K562 (cell line): ENCODE measurements around the gene STXBP4. TPM values are rescaled to one million over a fixed set of nuclear protein-coding genes. Genes with fewer than 3 reads are reported as not detected.
A peak's percentile ranks its signal among the peaks of the same experiment; 100 is the strongest.

Experiments used
- ARID1B ChIP-seq: fragments of 450-650 bp; IDR thresholded peaks from 2 replicates; pipeline ENCODE4 v1.6.1; 2016; ENCODE audit warnings: antibody characterized with exemption, mild to moderate bottlenecking, inconsistent platforms
- ATF2 ChIP-seq: sonication (generic); formaldehyde crosslinking; IDR thresholded peaks from 2 replicates; pipeline ENCODE4 v1.8.1; 2022; ENCODE audit warnings: missing genetic modification reagents
- CBX2 ChIP-seq: fragments of 200-600 bp; sonication (generic); IDR thresholded peaks from one replicate; pipeline ENCODE4 v1.6.1; 2012; ENCODE audit warnings: mild to moderate bottlenecking, low read length, inconsistent platforms; ENCODE audit not compliant: insufficient read depth, poor library complexity, severe bottlenecking
- CREB5 ChIP-seq: fragments of 250-450 bp; sonication (Bioruptor Pico); IDR thresholded peaks from 2 replicates; pipeline ENCODE4 v1.5.0; 2020; ENCODE audit warnings: mild to moderate bottlenecking
- ESRRB ChIP-seq: fragments of 250-450 bp; sonication (Bioruptor Pico); IDR thresholded peaks from 2 replicates; pipeline ENCODE4 v1.5.0; 2020; ENCODE audit warnings: mild to moderate bottlenecking, moderate library complexity, borderline replicate concordance
- FOSL1 ChIP-seq: fragments of 200-800 bp; sonication (Bioruptor generic); conservative IDR thresholded peaks from 2 replicates; pipeline ENCODE4 v1.6.1; 2016; ENCODE audit warnings: missing genetic modification characterization, missing compliant biosample characterization
- IRF2 ChIP-seq: sonication (generic); formaldehyde crosslinking; IDR thresholded peaks from 2 replicates; pipeline ENCODE4 v1.8.1; 2022; ENCODE audit warnings: mild to moderate bottlenecking, missing genetic modification reagents
- KLF13 ChIP-seq: fragments of 450-650 bp; IDR thresholded peaks from 2 replicates; pipeline ENCODE4 v1.6.1; 2016; ENCODE audit warnings: missing genetic modification characterization, low read depth, mild to moderate bottlenecking, missing compliant biosample characterization, moderate library complexity, borderline replicate concordance
- PRDM10 ChIP-seq: fragments of 450-650 bp; IDR thresholded peaks from 2 replicates; pipeline ENCODE4 v1.6.1; 2018; ENCODE audit not compliant: partially characterized antibody
- SUPT5H ChIP-seq: fragments of 450-650 bp; IDR thresholded peaks from 2 replicates; pipeline ENCODE4 v1.6.1; 2016
- TOE1 ChIP-seq, 2 experiments: fragments of 450-650 bp in 1 of 2; sonication (generic) in 1 of 2; formaldehyde crosslinking in 1 of 2; IDR thresholded peaks; 2 replicates each; pipeline versions ENCODE4 v1.7.1 to v1.8.0; 2016 to 2022; ENCODE audit warnings: borderline replicate concordance in 2 of 2, mild to moderate bottlenecking in 2 of 2, antibody characterized with exemption in 1 of 2, inconsistent platforms in 1 of 2, low read depth in 1 of 2, missing genetic modification reagents in 1 of 2, moderate library complexity in 1 of 2
- ZNF12 ChIP-seq: sonication (generic); formaldehyde crosslinking; IDR thresholded peaks from 2 replicates; pipeline ENCODE4 v1.4.0; 2020; ENCODE audit warnings: mild to moderate bottlenecking, missing genetic modification reagents
- polyA plus RNA-seq, 8 experiments: library from polyadenylated mRNA; depleted of rRNA in 4 of 8; stranded (reverse) in 5 of 8; unstranded in 3 of 8; fragments of >200 nt; fragmentation: Nextera tagmentation in 2 of 8; fragmentation: Illumina TruSeq in 1 of 8; extraction: Ambion mirVana in 2 of 8; extraction: Trizol in 1 of 8; gene quantifications; 2 replicates each; pipeline versions ENCODE4 v1.2.1 to v1.2.3, GENCODE V29; 2011 to 2014; ENCODE audit warnings: inconsistent platforms in 1 of 8, missing spikeins in 1 of 8
- total RNA-seq, 7 experiments: library from RNA; depleted of rRNA in 6 of 7; stranded (reverse); fragments of >200 nt in 6 of 7; fragmentation: Illumina TruSeq in 2 of 7; extraction: Trizol in 2 of 7; gene quantifications; 2 replicates each; pipeline versions ENCODE4 v1.2.1 to v1.2.3, GENCODE V29; 2011 to 2021; ENCODE audit warnings: low replicate concordance in 1 of 7
- TF ChIP-seq, protein P1 (sequence below): fragments of 150-350 bp; IDR thresholded peaks from 2 replicates; pipeline ENCODE4 v1.6.1; 2014; ENCODE audit warnings: low read depth, mild to moderate bottlenecking, low read length, borderline replicate concordance
- TF ChIP-seq, protein P2 (sequence below): fragments of 200-800 bp; sonication (Bioruptor generic); IDR thresholded peaks from 2 replicates; pipeline ENCODE4 v1.6.1; 2017; ENCODE audit warnings: missing genetic modification characterization, missing compliant biosample characterization

Gene STXBP4
- total and polyA plus RNA-seq, 9 of the 15 experiments (the other 6 are each of a cell fraction or from before 2014, with no cell fraction given), result 11.6 to 23.2 (median 18.5) TPM

DNA sequence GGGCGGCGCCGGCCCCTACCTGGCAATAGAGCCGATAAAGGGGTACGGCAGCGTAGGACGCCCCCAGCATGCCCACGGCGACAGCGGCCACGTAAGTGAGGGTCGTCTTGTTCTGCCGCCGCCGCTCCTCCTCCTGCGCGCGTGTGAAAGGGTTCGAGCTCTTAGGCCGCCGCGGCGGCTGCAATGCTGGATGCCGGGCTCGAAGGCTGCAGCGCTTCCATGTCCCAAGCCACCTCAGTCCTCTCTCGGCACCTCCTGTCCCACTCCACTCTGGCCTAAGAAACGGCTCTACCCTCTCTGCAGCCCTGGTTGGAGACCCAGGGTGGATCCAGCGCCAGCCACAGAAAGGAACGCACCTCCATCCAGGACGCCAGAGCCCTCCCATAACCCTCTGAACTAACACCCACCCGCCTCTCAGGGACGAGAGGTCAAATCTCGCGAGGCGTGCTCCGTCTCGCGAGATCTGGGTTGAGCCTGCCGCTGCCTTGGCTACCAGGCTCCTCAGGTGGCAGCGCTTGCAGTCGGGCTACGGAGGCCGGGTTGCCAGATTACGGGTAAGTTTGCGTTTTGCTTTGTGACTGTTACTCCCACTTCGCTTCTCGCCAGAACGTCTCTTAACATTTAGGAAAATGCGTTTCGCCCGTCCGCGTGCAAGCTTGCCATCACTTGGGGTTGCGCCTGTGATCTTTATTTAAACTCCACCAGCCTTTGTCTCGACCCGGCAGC, at the start of gene STXBP4, which contains the start of gene COX11 (continued):
- TF ChIP-seq KLF13 (tag) (no peak), ATF2 (no peak), TOE1 (IDR thresholded peaks at IDR 0.05; ENCODE audit: borderline replicate concordance) (no peak), TOE1 (CRISPR knock-in tag; IDR thresholded peaks at IDR 0.05; ENCODE audit: borderline replicate concordance, low read depth) (no peak), SUPT5H (peak; percentile 88), CREB5 (CRISPR knock-in tag) (no peak), FOSL1 (no peak), ZNF12 (CRISPR knock-in tag) (no peak; the same call in 1 of the 2 replicates), ARID1B (no peak; the same call in 1 of the 2 replicates), PRDM10 (no peak), IRF2 (CRISPR knock-in tag) (no peak), CBX2 (no peak), ESRRB (CRISPR knock-in tag) (no peak)
- TF ChIP-seq, protein P1, sequence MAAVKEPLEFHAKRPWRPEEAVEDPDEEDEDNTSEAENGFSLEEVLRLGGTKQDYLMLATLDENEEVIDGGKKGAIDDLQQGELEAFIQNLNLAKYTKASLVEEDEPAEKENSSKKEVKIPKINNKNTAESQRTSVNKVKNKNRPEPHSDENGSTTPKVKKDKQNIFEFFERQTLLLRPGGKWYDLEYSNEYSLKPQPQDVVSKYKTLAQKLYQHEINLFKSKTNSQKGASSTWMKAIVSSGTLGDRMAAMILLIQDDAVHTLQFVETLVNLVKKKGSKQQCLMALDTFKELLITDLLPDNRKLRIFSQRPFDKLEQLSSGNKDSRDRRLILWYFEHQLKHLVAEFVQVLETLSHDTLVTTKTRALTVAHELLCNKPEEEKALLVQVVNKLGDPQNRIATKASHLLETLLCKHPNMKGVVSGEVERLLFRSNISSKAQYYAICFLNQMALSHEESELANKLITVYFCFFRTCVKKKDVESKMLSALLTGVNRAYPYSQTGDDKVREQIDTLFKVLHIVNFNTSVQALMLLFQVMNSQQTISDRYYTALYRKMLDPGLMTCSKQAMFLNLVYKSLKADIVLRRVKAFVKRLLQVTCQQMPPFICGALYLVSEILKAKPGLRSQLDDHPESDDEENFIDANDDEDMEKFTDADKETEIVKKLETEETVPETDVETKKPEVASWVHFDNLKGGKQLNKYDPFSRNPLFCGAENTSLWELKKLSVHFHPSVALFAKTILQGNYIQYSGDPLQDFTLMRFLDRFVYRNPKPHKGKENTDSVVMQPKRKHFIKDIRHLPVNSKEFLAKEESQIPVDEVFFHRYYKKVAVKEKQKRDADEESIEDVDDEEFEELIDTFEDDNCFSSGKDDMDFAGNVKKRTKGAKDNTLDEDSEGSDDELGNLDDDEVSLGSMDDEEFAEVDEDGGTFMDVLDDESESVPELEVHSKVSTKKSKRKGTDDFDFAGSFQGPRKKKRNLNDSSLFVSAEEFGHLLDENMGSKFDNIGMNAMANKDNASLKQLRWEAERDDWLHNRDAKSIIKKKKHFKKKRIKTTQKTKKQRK, result no peak
- TF ChIP-seq, protein P2, sequence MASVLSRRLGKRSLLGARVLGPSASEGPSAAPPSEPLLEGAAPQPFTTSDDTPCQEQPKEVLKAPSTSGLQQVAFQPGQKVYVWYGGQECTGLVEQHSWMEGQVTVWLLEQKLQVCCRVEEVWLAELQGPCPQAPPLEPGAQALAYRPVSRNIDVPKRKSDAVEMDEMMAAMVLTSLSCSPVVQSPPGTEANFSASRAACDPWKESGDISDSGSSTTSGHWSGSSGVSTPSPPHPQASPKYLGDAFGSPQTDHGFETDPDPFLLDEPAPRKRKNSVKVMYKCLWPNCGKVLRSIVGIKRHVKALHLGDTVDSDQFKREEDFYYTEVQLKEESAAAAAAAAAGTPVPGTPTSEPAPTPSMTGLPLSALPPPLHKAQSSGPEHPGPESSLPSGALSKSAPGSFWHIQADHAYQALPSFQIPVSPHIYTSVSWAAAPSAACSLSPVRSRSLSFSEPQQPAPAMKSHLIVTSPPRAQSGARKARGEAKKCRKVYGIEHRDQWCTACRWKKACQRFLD, result no peak
